GM19238 (cell line): ENCODE results near the gene DNAH9.

Source experiments
- DNase-seq: peaks from one replicate; pipeline ENCODE4 v3.0.0; 2011; ENCODE audit warnings: low spot score; ENCODE audit not compliant: insufficient read length

Gene DNAH9

DNA sequence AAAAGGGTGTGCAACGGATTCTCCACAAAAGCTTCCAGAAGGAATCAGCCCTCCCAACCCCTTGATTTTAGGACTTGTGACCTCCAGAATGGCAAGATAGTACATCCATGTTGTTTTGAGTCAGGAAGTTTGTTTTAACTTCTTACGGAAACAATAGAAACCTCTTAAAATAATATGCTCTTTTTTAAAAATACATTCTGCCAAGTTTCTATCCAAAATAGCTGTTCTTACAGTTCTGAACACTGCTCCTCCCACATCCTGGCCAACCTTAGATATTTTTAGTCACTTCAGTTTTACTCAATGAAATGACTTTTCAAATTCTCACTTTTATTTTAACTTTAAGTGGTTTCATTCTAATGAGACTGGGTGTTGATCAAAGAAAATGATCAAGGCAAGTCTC is 242.6 kb downstream of the DNAH9 start:
- DNase-seq: no peak

DNA sequence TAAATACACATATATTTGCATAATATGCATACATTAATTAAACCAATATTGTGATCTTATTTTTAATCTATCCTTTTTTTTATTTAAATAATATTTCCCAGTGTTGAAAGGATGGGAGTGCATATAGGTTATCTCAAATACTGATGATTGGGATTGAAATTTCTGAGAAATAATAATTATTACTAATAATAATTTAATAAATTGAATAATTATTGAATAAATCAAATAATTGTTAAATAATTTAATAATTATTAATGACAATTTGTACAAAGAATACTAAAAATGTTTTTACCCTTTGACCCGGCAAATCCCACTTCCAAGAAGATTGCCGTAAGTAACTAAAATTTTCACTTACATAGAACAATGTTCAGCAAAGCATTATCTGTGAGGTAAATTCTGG is 250.1 kb downstream of the DNAH9 start:
- no peak for DNase-seq

DNA sequence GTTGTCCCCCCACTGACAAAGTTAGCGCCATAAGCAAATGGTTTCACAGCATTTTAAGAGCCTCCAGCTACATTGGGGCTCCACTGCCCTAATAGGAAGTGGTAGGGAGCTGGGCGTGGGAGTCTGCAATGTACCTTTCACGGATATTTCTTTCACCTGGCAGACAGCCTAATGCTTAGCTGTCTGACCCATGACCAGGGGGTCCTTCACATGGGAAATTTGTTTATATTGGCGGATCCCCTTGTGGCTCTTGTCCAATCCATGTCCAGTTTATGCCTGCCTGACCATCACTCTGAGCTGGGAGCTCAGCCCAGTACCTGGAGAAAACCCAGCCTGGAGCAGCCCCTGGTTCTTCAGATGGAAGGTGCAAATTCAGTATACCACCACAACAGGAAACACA is 254.0 kb downstream of the DNAH9 start:
- DNase-seq: no peak

DNA sequence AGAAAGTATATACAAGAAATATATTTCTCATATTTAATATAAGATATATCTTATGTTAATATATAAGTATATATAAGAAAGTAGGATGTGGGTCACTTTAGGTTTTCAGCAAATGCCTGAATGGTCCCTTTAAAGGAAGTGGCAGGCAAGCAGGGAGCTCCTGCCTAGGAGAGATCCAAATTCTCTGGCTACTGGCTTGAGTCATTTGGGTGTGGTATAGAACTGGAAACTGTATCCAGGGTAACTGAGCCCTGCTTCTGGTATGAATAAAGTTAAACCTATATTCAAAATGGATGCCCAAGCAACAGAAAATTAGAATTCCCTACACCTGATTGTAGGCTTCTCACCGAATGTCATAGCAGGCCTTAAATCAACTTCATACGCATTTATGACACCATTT is 254.6 kb downstream of the DNAH9 start:
- DNase-seq: no peak

DNA sequence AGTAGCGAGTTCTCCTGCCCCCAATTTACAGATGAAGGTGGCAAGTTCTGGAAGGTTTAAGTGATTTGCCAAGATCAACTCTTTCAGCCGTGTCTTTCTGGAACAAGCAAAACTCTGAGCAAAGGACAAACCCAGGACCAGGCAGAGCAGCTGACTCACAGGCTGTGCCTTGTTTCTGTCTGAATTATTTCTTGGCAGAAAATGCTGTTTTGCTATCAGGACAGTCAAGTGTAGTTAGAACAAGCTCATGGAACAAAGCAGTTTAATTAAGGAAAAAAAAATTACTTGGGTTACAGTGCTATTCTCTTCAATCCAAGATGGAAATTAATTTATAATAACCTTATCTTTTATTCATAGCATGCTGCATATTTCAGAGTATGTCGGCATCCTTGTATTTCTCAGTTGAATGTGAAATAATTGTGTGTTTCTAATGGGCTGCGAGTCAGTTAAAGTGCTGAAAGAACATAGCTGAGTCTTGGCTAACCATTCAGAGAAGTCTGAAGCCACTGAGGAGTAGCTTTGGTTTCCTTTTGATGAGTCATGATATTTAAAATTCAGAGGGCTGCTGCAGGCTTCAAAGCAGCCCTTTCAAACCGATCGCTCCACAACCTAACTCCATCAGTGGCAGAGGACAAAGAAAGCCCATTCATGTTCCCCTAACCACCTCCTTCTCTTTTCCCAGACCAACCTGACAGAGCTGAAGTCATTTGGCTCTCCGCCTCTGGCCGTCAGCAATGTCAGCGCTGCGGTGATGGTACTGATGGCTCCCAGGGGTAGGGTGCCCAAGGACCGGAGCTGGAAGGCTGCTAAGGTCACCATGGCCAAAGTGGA is 255.3 kb downstream of the DNAH9 start:
- no peak for DNase-seq

DNA sequence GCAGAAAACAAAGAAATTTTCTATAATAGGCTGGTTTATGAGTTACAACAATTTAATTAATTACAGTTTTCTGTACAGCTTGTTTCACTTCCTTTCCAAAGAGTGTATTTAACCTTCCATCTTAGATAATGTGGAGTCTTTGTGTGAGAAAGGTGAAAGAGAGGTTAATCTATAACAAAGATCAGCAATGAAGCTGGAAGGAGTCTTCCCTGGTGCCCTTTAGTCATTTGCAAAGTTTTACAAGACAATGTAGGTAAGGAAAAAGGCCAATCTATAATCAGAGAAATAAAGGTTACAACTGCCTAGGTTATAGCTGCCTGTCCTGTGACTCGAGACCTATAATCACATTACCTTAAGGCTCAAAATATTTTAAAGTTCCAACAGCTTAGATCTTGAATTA is 257.0 kb downstream of the DNAH9 start:
- no peak for DNase-seq

DNA sequence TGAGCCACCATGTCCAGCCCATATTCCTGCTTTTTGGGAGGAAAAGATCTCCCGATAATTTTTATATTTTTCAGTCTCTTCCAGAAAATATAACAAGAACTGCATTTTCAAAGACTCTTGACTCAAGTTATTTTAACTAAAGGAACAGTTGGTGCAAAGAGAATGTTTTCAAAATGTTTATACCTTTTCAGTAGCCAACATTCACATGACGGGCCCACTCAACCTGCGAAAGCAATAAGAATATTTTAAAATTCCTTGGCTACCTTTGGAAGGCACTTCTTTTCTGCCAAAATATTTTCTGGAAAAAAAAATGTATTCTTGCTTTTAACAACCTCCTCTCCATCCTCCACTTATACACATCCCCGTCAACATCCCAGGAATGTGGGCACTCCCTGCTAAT is 258.7 kb downstream of the DNAH9 start:
- no peak for DNase-seq

DNA sequence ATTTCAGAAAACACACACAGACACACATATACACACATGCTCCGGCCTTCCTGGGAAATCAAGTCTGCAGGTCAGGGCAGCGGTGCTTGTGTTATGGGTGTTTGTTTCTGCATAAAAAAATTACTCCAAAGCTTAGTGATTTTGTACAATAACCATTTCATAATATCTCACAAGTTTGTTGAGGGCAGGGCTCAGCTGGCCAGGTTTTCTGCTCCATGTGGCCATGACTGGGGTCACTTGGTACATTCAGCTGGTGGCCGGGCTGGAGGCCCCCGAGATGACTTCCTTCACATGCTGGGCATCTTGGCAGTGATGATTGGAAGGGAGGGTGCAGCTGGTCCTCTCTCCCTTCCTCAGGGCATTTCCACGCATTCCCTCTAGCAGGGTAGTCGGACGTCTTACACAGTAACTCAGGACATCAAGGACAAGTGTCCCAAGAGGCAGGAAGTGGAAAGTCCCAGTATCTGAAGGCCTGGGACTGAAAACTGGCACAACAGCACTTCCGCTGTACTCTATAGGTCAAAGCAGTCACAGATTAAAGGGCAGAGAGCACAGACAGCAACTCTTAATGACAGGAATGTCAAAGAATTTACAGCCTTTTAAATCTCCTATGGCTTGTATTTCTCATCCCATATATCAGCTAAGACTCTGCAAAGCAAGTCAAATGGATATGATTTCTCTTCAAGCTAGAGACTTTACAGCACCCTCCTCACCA is 271.6 kb downstream of the DNAH9 start:
- no peak for DNase-seq

DNA sequence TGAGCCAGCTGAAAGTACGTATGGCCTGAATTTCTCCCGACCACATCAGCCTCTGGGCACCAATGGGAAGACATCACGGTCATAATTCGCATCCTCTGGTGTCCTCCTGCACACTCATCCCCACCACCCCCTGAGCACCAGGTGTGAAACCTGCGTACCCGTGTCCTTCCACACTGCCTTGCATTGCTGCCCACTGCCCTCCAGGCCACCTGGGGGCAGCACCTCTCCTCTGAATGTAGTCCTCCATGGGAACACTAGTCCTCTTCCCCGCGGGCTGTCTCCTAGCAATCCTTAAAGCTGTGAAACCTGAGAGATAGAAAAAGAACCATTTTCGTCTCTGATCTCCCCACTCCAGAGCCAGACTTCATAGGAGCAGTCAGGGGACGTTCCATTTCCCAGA is 273.5 kb downstream of the DNAH9 start:
- DNase-seq: no peak

DNA sequence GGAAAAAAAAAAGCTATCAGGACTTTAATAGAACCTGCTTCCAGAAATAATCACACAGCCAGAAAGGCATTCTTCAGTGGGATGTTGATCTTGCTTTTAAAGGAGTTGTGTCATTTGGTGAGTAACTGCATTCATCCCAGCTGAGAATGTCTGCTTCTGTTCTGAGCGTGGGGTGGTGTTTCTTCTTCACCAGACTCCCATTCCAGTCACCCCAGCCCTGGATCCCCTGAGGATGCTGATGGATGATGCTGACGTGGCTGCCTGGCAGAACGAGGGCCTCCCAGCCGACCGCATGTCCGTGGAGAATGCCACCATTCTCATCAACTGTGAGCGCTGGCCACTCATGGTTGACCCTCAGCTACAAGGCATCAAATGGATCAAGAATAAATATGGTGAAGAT is 276.5 kb downstream of the DNAH9 start:
- no peak for DNase-seq

DNA sequence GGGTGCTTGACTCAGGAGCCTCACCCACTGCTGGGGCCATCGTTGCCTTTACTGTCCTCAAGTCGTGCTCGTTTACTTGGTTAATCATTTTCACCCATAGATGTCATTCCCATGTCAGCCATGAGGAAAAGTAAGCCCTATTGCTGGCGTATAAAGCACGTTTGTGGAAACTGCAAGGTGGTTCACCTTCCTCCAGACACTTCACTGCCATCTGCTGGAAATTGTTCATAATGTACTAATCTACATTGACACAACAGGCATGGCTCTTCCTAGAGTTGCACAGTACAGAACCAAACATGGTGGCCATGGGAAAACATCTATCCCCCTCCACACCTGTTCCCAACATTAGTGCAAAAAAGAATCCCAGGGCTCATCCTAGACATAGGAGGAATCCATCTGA is 282.4 kb downstream of the DNAH9 start:
- DNase-seq: no peak

DNA sequence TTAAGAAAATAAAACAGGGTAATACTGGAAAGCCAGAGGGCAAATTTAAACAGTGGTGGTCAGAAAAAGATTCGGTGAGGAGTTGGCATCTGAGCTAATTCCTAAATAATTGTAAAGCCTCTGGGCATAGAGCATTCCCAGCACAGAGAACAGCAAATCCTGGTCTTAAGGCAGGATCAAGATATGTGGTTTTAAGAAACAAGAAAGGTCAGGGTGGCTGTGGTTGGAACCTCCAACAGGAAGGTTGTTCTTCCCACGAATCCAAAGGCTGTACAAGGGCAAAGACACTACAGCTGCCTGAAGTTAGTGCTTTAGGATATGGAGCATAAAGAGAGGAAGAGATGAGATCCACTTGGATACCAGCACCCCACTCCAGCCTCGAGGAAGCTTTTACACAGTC is 284.4 kb downstream of the DNAH9 start:
- no peak for DNase-seq

DNA sequence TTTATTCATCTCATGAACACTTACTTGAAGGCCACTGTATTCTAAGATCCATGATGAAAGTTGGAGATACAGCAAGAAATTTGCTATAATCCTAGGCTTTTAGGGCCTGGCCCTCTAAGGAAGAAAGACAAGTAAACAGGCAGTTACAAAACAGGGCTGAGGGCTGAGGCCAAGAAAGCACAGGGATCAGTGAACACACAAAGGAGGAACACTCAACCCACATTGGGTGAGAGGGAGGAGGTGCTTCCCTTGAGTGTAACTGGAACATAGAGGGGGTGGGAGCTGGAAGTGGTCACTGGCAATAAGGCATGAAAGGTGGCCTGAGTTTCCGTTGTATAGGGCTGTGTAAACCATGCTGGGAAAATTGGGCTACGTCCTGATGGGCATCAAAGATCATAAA is 286.8 kb downstream of the DNAH9 start:
- no peak for DNase-seq

DNA sequence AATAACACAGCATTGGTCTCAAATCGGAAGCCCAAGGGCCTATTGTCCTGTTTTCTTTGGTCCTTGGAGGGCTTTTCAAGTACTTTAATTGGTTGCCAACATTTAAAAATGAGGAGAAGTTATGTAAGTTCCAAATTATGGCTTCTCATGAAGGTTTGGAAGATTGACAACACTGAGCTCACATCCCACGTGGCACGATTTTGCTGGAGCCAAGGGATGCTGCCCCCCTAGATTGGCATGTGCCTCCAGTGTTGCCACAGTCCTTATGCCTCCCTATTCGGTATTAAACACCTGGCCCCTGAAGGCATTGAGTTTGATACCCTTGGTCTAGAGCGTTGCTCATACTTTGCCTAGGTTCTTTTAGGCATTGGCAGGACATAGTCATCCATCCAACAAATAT is 291.0 kb downstream of the DNAH9 start:
- no peak for DNase-seq

DNA sequence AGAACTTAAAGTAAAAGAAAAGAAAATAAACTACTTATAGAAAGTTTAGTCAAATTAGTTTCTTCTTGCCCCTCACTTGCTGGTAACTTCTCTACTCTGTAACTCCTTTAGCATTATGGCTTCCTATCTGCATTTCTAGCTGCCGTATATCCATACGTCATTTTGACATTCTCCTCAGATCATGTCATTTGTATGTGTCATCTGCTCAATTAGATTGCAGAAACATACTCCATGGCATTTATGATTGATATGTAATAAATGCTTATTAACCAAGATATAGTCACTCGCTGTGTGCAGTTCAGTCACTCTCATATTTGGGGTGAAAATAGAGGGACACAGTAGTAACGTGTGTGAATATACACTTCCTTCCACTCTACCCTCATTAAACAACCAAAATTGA is 295.6 kb downstream of the DNAH9 start:
- no peak for DNase-seq

DNA sequence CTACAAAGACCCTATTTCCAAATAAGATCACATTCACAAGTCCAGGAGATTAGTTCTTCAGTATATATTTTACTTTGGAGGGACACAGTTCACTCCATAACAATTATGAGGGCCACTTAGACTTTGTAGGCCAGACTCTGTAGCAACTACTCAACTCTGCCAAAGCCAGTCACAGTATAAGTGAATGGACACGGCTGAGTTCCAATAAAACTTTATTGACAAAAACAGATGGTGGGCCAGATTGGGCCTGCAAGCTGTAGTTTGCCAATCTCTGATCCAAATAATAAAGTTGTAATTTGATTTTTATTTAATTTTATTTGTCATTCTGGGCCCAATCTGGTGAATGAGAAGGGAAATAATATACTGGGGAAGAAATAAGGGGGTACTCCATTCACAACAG is 297.9 kb downstream of the DNAH9 start:
- no peak for DNase-seq

DNA sequence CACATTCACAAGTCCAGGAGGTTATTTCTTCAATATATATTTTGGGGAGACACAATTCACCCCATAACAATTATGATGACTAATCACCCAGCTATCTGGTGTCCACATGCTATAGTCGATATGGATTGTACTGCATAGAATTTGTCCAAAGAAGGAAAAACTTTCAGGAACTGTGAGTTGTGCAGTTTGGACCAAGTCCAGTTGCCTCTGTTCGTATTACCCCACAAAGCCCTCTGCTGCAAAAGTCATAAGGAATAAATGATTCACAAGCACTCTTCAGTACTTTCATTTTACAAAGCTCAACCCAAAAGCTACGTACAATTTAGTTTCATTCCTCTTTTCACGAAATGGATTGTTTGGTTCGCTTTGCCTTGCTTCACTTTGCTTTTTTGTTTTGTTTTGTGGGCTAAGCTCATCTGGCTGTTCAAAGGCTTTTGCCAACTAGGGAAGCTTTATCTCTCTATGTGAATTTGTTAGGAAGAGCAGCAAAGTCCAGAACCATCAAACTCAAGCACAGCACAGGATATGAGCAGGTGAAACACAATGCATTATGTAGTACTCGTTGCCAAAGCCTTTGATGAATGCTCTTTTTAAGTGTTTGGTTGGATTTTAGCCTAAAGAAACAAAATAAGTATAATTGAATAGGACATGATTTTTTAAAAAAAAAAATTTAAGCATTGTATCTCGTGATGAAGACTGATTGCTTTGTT is 300.4 kb downstream of the DNAH9 start:
- no peak for DNase-seq

DNA sequence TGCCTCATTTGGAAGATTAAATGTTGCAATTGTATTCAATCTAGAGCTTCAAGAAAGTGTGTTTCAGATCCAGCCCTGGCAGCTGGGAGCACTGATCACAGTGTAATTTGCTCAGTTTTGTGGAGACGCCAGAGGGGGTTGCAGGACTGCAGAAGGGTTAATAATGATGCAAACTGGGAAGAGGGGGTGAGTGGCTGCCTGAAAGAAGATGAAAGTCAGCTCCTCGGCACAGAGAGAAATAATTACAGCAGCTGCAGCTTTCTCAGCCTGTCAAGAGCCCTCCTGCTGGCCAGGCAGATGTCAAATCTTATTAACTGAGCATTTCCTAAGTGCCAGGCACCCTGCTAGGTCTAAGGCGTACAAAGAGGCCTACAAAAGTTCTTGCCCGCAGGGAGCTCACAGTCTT is 301.3 kb downstream of the DNAH9 start:
- no peak for DNase-seq

DNA sequence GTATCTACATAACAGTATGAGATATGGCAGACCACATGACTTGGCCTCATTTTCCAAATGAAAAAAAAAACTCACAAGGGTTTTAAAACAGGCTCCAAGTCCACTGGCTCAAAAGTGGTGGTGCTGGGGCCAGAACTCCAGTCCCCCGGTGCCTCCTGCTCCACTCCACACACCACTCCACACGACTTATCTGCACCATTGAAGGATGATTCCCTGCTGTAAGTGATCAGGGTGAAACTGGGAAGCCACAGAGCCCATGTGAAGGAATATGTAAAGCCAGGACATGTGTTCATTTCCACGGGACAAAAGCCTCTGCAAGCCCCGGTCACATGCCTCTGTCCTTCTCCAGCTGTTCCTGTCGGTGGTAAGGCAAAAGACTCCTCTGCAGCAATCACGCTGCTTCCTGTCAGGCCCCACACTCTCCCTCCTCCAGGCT is 301.8 kb downstream of the DNAH9 start:
- DNase-seq: no peak

DNA sequence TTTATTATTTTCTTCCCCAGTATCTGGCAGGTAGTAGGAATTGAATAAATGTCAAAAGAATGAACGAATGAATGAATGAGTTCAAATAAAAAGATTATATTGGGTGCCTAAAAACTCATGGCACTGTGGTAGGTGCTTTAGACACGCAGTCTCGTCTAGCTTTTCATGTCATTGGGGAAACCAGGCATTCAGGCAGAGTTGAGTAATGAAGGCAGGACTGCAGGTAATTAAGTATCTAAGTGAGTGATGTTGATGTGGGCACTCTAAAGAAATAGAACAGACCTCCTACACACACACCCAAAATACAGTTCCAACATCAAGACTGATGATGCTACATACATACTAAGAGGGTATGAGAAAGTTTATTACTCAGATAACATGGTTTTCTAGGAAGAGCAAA is 302.4 kb downstream of the DNAH9 start:
- no peak for DNase-seq

DNA sequence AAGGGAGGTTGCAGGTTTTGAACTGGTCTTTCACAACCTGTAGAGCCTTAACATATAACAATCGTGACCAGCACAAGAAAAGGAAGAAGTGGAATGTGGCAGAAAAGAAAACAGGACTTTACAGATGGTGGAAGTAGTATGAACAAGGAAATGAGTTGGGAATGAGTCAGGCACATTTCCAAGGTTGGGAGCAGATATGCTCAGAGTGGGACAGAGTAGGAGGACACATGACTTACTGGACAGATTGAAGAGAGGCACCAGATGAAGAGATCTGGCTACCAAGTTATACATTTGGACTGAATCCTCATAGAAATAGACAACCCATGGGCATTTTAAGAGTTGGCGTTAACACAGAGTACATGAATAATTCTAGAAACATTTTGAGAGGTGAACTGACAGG is 303.7 kb downstream of the DNAH9 start:
- DNase-seq: no peak

DNA sequence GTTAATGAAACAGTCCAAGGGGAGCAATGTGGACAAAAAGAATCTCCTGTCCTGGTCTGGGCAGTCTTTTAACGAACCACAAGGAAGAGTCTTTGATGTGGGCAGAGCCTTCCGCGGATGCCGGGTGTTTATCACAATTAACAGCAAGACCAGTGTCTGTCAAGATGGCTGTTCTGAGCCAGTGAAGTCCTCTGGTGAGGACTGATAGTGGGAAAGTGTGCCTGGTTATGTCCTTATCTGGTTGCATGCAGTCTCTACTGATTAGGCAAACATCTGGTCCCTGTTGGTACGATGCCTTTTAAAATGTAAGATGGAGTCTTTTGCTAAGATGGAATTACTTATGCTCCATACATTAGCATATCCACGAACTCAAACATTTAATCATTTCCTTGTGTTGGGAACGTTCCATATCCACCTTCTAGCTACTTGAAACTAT is 310.5 kb downstream of the DNAH9 start:
- DNase-seq: no peak
